HepG2 (cell line): ENCODE results near the gene SPRR2E. TPM values are rescaled to one million over a fixed set of nuclear protein-coding genes. Genes with fewer than 3 reads are reported as not detected.

Source experiments
- ATAC-seq: fragments of 200-7000 bp; cut with Tn5 transposase; 3 replicates; pipeline ENCODE4 v1.9.1; 2020; ENCODE audit warnings: mild to moderate bottlenecking, moderate library complexity
- BruUV-seq: library from RNA; stranded (reverse); fragments of 400-500 nt; replicated peaks from 2 replicates; lab custom pipeline; 2021; lab: Mats Ljungman, UMichigan
- CTCF ChIA-PET: fragments of 300-600 bp; formaldehyde crosslinking; extraction: SDS; loops from one replicate; lab custom pipeline; 2021; ENCODE audit warnings: low total read pairs, inconsistent platforms, low intra/inter-chr PET ratio; lab: Yijun Ruan, JAX
- POLR2A ChIA-PET: fragments of 350-600 bp; sonication (Branson Sonifier 250); formaldehyde crosslinking; loops from one replicate; lab custom pipeline; 2020; ENCODE audit warnings: antibody characterized with exemption, inconsistent platforms; lab: Yijun Ruan, JAX
- DNase-seq: peaks from one replicate; pipeline ENCODE4 v3.0.0-alpha.2; 2015; ENCODE audit warnings: low spot score
- FAIRE-seq: peaks from 3 replicates; lab custom pipeline; 2011; peaks lifted over from hg19 to GRCh38; lab: Jason Lieb, UNC
- H2AFZ ChIP-seq: one replicate; pipeline ENCODE4 v1.6.1; 2011; ENCODE audit warnings: low read length, inconsistent platforms
- H3K27ac ChIP-seq: fragments of 300-600 bp; 3 replicates; pipeline ENCODE4 v1.8.0; 2011; ENCODE audit warnings: mixed run types, mild to moderate bottlenecking, mixed read lengths, low read length, inconsistent platforms; ENCODE audit not compliant: insufficient read depth; ENCODE audit errors: extremely low read length
- H3K27me3 ChIP-seq, 2 experiments: fragments of 200-600 bp in 1 of 2; 2 replicates in 1 of 2; 3 replicates in 1 of 2; pipeline versions ENCODE4 v1.6.0 to v1.8.0; 2011; ENCODE audit warnings: low read length in 2 of 2, mild to moderate bottlenecking in 2 of 2, moderate library complexity in 2 of 2, inconsistent platforms in 1 of 2; ENCODE audit not compliant: insufficient read depth in 2 of 2, control insufficient read depth in 1 of 2
- H3K36me3 ChIP-seq, 2 experiments: fragments of 200-600 bp in 1 of 2; replicated peaks in 1 of 2; 2 replicates in 1 of 2; 3 replicates in 1 of 2; pipeline versions ENCODE4 v1.5.1 to v1.8.0; 2011; ENCODE audit warnings: low read length in 2 of 2, inconsistent platforms in 1 of 2; ENCODE audit not compliant: insufficient read depth in 2 of 2, control insufficient read depth in 1 of 2
- H3K4me1 ChIP-seq: 2 replicates; pipeline ENCODE4 v1.5.1; 2012; ENCODE audit warnings: low read length, inconsistent platforms; ENCODE audit not compliant: insufficient read depth
- H3K4me2 ChIP-seq: 2 replicates; pipeline ENCODE4 v1.6.0; 2011; ENCODE audit warnings: low read depth, low read length, inconsistent platforms
- H3K4me3 ChIP-seq, 3 experiments: fragments of 200-600 bp in 1 of 3; sonication (generic), shearing (Covaris generic) in 1 of 3; replicated peaks in 1 of 3; 2 replicates each; pipeline ENCODE4 v1.5.1; 2011 to 2016; ENCODE audit warnings: low read length in 3 of 3, inconsistent platforms in 2 of 3, low read depth in 2 of 3, mild to moderate bottlenecking in 2 of 3, control low read depth in 1 of 3, mixed read lengths in 1 of 3; ENCODE audit not compliant: insufficient read depth in 1 of 3
- H3K79me2 ChIP-seq: one replicate; pipeline ENCODE4 v1.6.1; 2011; ENCODE audit warnings: low read length, inconsistent platforms; ENCODE audit not compliant: insufficient read depth
- H3K9ac ChIP-seq: 2 replicates; pipeline ENCODE4 v1.6.0; 2011; ENCODE audit warnings: mild to moderate bottlenecking, low read depth, low read length, inconsistent platforms; ENCODE audit not compliant: insufficient read depth
- H3K9me3 ChIP-seq: 2 replicates; pipeline ENCODE4 v1.5.1; 2012; ENCODE audit warnings: mild to moderate bottlenecking, low read length
- H4K20me1 ChIP-seq: 2 replicates; pipeline ENCODE4 v1.6.0; 2011; ENCODE audit warnings: inconsistent platforms, mild to moderate bottlenecking, low read length, moderate library complexity; ENCODE audit not compliant: insufficient read depth
- ISL2 ChIP-seq: sonication (generic); formaldehyde crosslinking; IDR thresholded peaks from 2 replicates; pipeline ENCODE4 v1.5.0; 2020; ENCODE audit warnings: missing genetic modification reagents
- NCOA2 ChIP-seq: sonication (generic); formaldehyde crosslinking; IDR thresholded peaks from 2 replicates; pipeline ENCODE4 v1.8.0; 2022; ENCODE audit warnings: inconsistent platforms
- RBFOX2 ChIP-seq: fragments of 200-400 bp; formaldehyde crosslinking; IDR thresholded peaks from 2 replicates; pipeline ENCODE4 v1.6.1; 2017; ENCODE audit warnings: low read depth, mild to moderate bottlenecking, low read length
- SIX1 ChIP-seq: sonication (generic); formaldehyde crosslinking; IDR thresholded peaks from 2 replicates; pipeline ENCODE4 v1.4.0; 2020; ENCODE audit warnings: missing genetic modification reagents, borderline replicate concordance
- SRSF9 ChIP-seq: fragments of 200-400 bp; formaldehyde crosslinking; IDR thresholded peaks from 2 replicates; pipeline ENCODE4 v1.6.1; 2018; ENCODE audit warnings: borderline replicate concordance, mild to moderate bottlenecking, low read depth, low read length; ENCODE audit not compliant: insufficient read depth, poor library complexity, severe bottlenecking
- ZNF205 ChIP-seq: IDR thresholded peaks from 2 replicates; pipeline ENCODE4 v1.6.1; 2018; ENCODE audit warnings: missing biosample characterization, missing genetic modification reagents
- ZNF235 ChIP-seq: sonication (generic); formaldehyde crosslinking; IDR thresholded peaks from 2 replicates; pipeline ENCODE4 v1.8.1; 2023; ENCODE audit warnings: mild to moderate bottlenecking, missing genetic modification reagents, borderline replicate concordance
- ZNF484 ChIP-seq: sonication (generic); formaldehyde crosslinking; IDR thresholded peaks from 2 replicates; pipeline ENCODE4 v1.5.1; 2020; ENCODE audit warnings: mild to moderate bottlenecking, low read depth, missing genetic modification reagents, borderline replicate concordance
- ZNF879 ChIP-seq: sonication (generic); formaldehyde crosslinking; IDR thresholded peaks from 2 replicates; pipeline ENCODE4 v1.8.1; 2023; ENCODE audit warnings: missing genetic modification reagents
- WGBS: methylation state at CpG from one replicate; pipeline ENCODE4 v1.1.6; 2017; ENCODE audit warnings: low lambda C conversion rate; 5-methylcytosine and 5-hydroxymethylcytosine counted together
- in situ Hi-C: cut with HindIII; loops from 2 replicates; pipeline ENCODE4 v1.10.0; 2017; ENCODE audit warnings: low pct_unique_long_range_greater_than_20kb; ENCODE audit not compliant: extremely low pct_ligation_motif_present
- intact Hi-C: fragments of 100-400 bp; cut with micrococcal nuclease; formaldehyde crosslinking; loops from one replicate; pipeline ENCODE4 v1.10.0; 2022; ENCODE audit not compliant: unreplicated experiment
- polyA plus RNA-seq, 8 experiments: library from polyadenylated mRNA; depleted of rRNA in 3 of 8; stranded (reverse) in 7 of 8; unstranded in 1 of 8; fragments of >200 nt; fragmentation: Illumina TruSeq in 4 of 8; extraction: Trizol in 4 of 8; gene quantifications; 2 replicates each; pipeline versions ENCODE4 v1.2.1 to v1.2.3, GENCODE V29; 2011 to 2016; ENCODE audit warnings: low read depth in 4 of 8, missing spikeins in 1 of 8, mixed read lengths in 1 of 8; ENCODE audit not compliant: insufficient read depth in 1 of 8
- total RNA-seq, 5 experiments: library from RNA; depleted of rRNA; stranded (reverse); fragments of >200 nt; fragmentation: Illumina TruSeq; extraction: Trizol; gene quantifications; 2 replicates each; pipeline ENCODE4 v1.2.3, GENCODE V29; 2016; ENCODE audit warnings: low read depth in 1 of 5
- TF ChIP-seq, protein P1 (sequence below): sonication (generic); formaldehyde crosslinking; IDR thresholded peaks from 2 replicates; pipeline ENCODE4 v1.5.1; 2020; ENCODE audit warnings: mild to moderate bottlenecking, missing genetic modification reagents
- TF ChIP-seq, protein P2 (sequence below): fragments of 450-650 bp; IDR thresholded peaks from 2 replicates; pipeline ENCODE4 v1.6.1; 2017; ENCODE audit warnings: mild to moderate bottlenecking
- TF ChIP-seq, protein P3 (sequence below): sonication (generic); formaldehyde crosslinking; IDR thresholded peaks from 2 replicates; pipeline ENCODE4 v1.4.0; 2020; ENCODE audit warnings: missing genetic modification reagents

Gene SPRR2E
- total and polyA plus RNA-seq, 2 of the 13 experiments (the other 11 are each of a cell fraction or from before 2014, with no cell fraction given): not detected

DNA sequence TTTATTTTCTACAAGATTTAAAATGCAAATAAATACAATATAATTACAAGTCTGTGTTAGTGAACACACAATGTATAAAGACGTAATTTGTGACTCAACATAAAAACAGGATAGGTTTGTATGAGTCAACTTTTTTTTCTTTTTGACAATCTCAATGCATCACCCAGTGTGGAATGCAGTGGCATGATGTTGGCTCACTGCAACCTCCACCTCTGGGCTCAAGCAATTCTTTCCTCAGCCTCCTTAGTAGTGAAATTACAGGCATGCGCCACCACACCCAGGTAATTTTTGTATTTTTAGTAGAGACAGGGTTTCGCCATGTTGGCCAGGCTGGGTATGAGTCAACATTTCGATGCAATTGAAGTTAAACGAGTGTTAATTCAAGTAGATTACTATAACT lies 5.9 kb upstream of the SPRR2E start:
- H3K27me3 ChIP-seq: no peaks in the 10 kb centered on the region
- no peaks in the 10 kb centered on the region for H3K4me1 ChIP-seq
- intact Hi-C loops: no loop called here
- DNase-seq: no peak
- no peaks in the 10 kb centered on the region for H4K20me1 ChIP-seq
- no peak for ATAC-seq
- no TSS peak for BruUV-seq
- 1% methylated on average over 5 of the region's 5 CpGs for WGBS
- TF ChIP-seq ISL2: no peak
- no peak for TF ChIP-seq SIX1 (CRISPR knock-in tag)
- no peak for TF ChIP-seq ZNF879
- TF ChIP-seq RBFOX2: no peak
- TF ChIP-seq, protein P1, sequence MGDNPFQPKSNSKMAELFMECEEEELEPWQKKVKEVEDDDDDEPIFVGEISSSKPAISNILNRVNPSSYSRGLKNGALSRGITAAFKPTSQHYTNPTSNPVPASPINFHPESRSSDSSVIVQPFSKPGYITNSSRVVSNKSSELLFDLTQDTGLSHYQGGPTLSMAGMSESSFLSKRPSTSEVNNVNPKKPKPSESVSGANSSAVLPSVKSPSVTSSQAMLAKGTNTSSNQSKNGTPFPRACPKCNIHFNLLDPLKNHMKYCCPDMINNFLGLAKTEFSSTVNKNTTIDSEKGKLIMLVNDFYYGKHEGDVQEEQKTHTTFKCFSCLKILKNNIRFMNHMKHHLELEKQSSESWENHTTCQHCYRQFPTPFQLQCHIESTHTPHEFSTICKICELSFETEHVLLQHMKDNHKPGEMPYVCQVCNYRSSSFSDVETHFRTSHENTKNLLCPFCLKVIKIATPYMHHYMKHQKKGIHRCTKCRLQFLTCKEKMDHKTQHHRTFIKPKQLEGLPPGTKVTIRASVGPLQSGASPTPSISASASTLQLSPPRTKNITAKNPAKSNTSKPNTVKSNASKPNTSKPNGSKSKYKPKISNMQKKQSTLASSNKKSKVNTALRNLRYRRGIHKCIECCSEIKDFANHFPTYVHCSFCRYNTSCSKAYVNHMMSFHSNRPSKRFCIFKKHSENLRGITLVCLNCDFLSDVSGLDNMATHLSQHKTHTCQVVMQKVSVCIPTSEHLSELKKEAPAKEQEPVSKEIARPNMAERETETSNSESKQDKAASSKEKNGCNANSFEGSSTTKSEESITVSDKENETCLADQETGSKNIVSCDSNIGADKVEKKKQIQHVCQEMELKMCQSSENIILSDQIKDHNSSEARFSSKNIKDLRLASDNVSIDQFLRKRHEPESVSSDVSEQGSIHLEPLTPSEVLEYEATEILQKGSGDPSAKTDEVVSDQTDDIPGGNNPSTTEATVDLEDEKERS (CRISPR knock-in tag): no peak
- TF ChIP-seq NCOA2 (CRISPR knock-in tag): no peak
- TF ChIP-seq, protein P2, sequence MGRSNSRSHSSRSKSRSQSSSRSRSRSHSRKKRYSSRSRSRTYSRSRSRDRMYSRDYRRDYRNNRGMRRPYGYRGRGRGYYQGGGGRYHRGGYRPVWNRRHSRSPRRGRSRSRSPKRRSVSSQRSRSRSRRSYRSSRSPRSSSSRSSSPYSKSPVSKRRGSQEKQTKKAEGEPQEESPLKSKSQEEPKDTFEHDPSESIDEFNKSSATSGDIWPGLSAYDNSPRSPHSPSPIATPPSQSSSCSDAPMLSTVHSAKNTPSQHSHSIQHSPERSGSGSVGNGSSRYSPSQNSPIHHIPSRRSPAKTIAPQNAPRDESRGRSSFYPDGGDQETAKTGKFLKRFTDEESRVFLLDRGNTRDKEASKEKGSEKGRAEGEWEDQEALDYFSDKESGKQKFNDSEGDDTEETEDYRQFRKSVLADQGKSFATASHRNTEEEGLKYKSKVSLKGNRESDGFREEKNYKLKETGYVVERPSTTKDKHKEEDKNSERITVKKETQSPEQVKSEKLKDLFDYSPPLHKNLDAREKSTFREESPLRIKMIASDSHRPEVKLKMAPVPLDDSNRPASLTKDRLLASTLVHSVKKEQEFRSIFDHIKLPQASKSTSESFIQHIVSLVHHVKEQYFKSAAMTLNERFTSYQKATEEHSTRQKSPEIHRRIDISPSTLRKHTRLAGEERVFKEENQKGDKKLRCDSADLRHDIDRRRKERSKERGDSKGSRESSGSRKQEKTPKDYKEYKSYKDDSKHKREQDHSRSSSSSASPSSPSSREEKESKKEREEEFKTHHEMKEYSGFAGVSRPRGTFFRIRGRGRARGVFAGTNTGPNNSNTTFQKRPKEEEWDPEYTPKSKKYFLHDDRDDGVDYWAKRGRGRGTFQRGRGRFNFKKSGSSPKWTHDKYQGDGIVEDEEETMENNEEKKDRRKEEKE: no peak
- TF ChIP-seq SRSF9: no peak
- TF ChIP-seq, protein P3, sequence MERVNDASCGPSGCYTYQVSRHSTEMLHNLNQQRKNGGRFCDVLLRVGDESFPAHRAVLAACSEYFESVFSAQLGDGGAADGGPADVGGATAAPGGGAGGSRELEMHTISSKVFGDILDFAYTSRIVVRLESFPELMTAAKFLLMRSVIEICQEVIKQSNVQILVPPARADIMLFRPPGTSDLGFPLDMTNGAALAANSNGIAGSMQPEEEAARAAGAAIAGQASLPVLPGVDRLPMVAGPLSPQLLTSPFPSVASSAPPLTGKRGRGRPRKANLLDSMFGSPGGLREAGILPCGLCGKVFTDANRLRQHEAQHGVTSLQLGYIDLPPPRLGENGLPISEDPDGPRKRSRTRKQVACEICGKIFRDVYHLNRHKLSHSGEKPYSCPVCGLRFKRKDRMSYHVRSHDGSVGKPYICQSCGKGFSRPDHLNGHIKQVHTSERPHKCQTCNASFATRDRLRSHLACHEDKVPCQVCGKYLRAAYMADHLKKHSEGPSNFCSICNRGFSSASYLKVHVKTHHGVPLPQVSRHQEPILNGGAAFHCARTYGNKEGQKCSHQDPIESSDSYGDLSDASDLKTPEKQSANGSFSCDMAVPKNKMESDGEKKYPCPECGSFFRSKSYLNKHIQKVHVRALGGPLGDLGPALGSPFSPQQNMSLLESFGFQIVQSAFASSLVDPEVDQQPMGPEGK (CRISPR knock-in tag): no peak
- no peak for TF ChIP-seq ZNF205 (CRISPR knock-in tag)
- no peak for TF ChIP-seq ZNF235 (CRISPR knock-in tag)
- no peak for TF ChIP-seq ZNF484
- no peak for FAIRE-seq
- H3K79me2 ChIP-seq: no peaks in the 10 kb centered on the region
- H2AFZ ChIP-seq: no peak overlapping the region
- POLR2A ChIA-PET: no interaction called here
- no peaks in the 10 kb centered on the region for H3K36me3 ChIP-seq
- H3K4me3 ChIP-seq: no peak overlapping the region
- no peak overlapping the region for H3K9ac ChIP-seq
- H3K4me2 ChIP-seq: no peak overlapping the region
- no peak overlapping the region for H3K27ac ChIP-seq
- CTCF ChIA-PET: no interaction called here
- in situ Hi-C loops: no loop called here
- H3K9me3 ChIP-seq: no peaks in the 10 kb centered on the region
